ENCODE results near the gene RANBP17. TPM values are rescaled to one million over a fixed set of nuclear protein-coding genes. Genes with fewer than 3 reads are reported as not detected.

The RANBP17 gene
- total and polyA plus RNA-seq, 9 of the 15 experiments (the other 6 are each of a cell fraction or from before 2014, with no cell fraction given), result not detected

DNA sequence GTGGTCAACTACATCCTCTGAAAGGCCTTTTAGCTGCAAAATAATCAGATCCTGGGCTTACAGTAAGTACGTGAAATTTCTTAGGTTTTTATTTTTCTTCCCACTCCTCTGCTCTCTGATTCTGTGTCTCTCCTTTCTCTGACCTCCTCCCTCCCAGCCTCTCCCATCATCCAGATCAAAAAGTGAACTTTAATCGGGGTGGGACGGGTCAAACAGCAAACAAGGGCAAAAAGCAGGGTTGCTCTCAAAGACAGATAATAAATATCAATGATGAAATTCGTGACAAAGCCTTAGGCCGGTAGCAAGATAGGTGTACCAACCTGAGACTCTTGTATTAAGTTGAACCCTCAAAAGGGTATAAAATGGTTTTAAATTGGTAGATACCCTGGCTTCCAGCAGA lies 76.1 kb downstream of the RANBP17 start:
- ChIA-PET POLR2A (no interaction called here), CTCF (ENCODE audit: low intra/inter-chr PET ratio) (no interaction called here)
- no peak for TF ChIP-seq LCOR (CRISPR knock-in tag; IDR thresholded peaks at IDR 0.05)
- no peak for TF ChIP-seq CCNT2 (IDR thresholded peaks at IDR 0.05; ENCODE audit: borderline replicate concordance, extremely low read depth, insufficient read length, low read depth, low read length)
- no peak for TF ChIP-seq ZNF644 (tag; IDR thresholded peaks at IDR 0.05; ENCODE audit: low read depth)
- TF ChIP-seq HCFC1 (IDR thresholded peaks at IDR 0.05; ENCODE audit: low read depth, low read length), result no peak
- TF ChIP-seq ZZZ3 (IDR thresholded peaks at IDR 0.05), result no peak
- TF ChIP-seq TEAD1 (CRISPR knock-in tag; IDR thresholded peaks at IDR 0.05), result no peak
- no peak for TF ChIP-seq RAD51 (IDR thresholded peaks at IDR 0.05; ENCODE audit: borderline replicate concordance, low read depth)
- no peak for ATAC-seq
- Histone ChIP-seq H3K27ac (ENCODE audit: extremely low read depth, low read depth, low read length) (no peak overlapping the region), H2AFZ (ENCODE audit: low read depth, low read length) (no peak overlapping the region), H3K9me1 (ENCODE audit: control insufficient read depth, insufficient read depth, low read length) (no peaks in the 10 kb centered on the region), H3K4me1 (replicated peaks in 1 of 2; ENCODE audit: control insufficient read depth in 2 of 2, insufficient read depth in 2 of 2, low read length in 2 of 2) (no peaks in the 10 kb centered on the region), H3K27me3 (ENCODE audit: control insufficient read depth in 2 of 2, insufficient read depth in 2 of 2, low read length in 2 of 2) (no peaks in the 10 kb centered on the region), H3K9me3 (replicated peaks; ENCODE audit: control insufficient read depth, insufficient read depth, low read depth, low read length) (no peaks in the 10 kb centered on the region), H3K9ac (ENCODE audit: insufficient read depth in 1 of 2, low read depth in 2 of 2, low read length in 2 of 2) (no peak overlapping the region), H3K4me2 (ENCODE audit: insufficient read depth, low read length) (no peak overlapping the region), H4K20me1 (replicated peaks; ENCODE audit: control insufficient read depth, insufficient read depth, low read length) (no peaks in the 10 kb centered on the region), H3K79me2 (ENCODE audit: control insufficient read depth, insufficient read depth, low read length) (no peaks in the 10 kb centered on the region), H3K36me3 (ENCODE audit: control insufficient read depth, insufficient read depth, low read length) (no peaks in the 10 kb centered on the region), H3K4me3 (no peak overlapping the region)
- DNase-seq (ENCODE audit: extremely low read depth in 1 of 4, low spot score in 3 of 4), result no peak
- intact Hi-C loops (cut with micrococcal nuclease) (no loop called here), in situ Hi-C loops (cut with MboI) (no loop called here)
- no peak for FAIRE-seq
- 2% methylated on average over 5 of the region's 5 CpGs for whole genome bisulfite sequencing (ENCODE audit: insufficient coverage, low coverage, missing lambda C conversion rate)
- no TSS peak for BruUV-seq (replicated peaks)

DNA sequence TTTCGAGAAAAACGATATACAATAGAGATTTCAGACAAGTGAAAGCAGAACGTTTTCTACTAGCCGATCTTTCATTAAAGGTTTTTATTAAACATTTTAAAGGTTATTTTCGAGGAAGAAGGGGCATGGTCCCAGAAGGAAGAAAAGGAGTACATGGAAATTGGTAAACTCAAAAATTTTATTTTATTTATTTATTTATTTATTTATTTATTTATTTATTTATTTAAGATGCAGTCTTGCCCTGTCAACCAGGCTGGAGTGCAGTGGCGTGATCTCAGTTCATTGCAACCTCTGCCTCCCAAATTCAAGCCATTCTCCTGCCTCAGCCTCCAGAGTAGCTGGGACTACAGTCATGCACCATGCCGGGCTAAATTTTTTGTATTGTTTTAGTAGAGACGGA lies 77.4 kb downstream of the RANBP17 start:
- Histone ChIP-seq H3K9ac (ENCODE audit: insufficient read depth in 1 of 2, low read depth in 2 of 2, low read length in 2 of 2) (no peak overlapping the region), H3K79me2 (ENCODE audit: control insufficient read depth, insufficient read depth, low read length) (no peaks in the 10 kb centered on the region), H2AFZ (ENCODE audit: low read depth, low read length) (no peak overlapping the region), H4K20me1 (replicated peaks; ENCODE audit: control insufficient read depth, insufficient read depth, low read length) (no peaks in the 10 kb centered on the region), H3K4me2 (ENCODE audit: insufficient read depth, low read length) (no peak overlapping the region), H3K4me1 (replicated peaks in 1 of 2; ENCODE audit: control insufficient read depth in 2 of 2, insufficient read depth in 2 of 2, low read length in 2 of 2) (no peaks in the 10 kb centered on the region), H3K27ac (ENCODE audit: extremely low read depth, low read depth, low read length) (no peak overlapping the region), H3K9me3 (replicated peaks; ENCODE audit: control insufficient read depth, insufficient read depth, low read depth, low read length) (no peaks in the 10 kb centered on the region), H3K27me3 (ENCODE audit: control insufficient read depth in 2 of 2, insufficient read depth in 2 of 2, low read length in 2 of 2) (no peaks in the 10 kb centered on the region), H3K9me1 (ENCODE audit: control insufficient read depth, insufficient read depth, low read length) (no peaks in the 10 kb centered on the region), H3K36me3 (ENCODE audit: control insufficient read depth, insufficient read depth, low read length) (no peaks in the 10 kb centered on the region), H3K4me3 (no peak overlapping the region)
- in situ Hi-C loops (cut with MboI) (no loop called here), intact Hi-C loops (cut with micrococcal nuclease) (no loop called here)
- no peak for DNase-seq (ENCODE audit: extremely low read depth in 1 of 4, low spot score in 3 of 4)
- no peak for ATAC-seq
- BruUV-seq (replicated peaks), result no TSS peak
- WGBS (ENCODE audit: insufficient coverage, low coverage, missing lambda C conversion rate), result 3% methylated on average over 8 of the region's 8 CpGs
- TF ChIP-seq DDX20 (tag; IDR thresholded peaks at IDR 0.05; ENCODE audit: low read depth) (no peak), CLOCK (CRISPR knock-in tag; IDR thresholded peaks at IDR 0.05; ENCODE audit: borderline replicate concordance) (no peak), GABPA (tag; conservative IDR thresholded peaks at IDR 0.05; ENCODE audit: low read depth) (no peak)
- ChIA-PET CTCF (ENCODE audit: low intra/inter-chr PET ratio) (no interaction called here), POLR2A (no interaction called here)
- FAIRE-seq, result no peak

All from K562 (cell line).